MM.1S (cell line): ENCODE results near the gene ZPLD1.

Source experiments
- CTCF ChIP-seq: fragments of 300-600 bp; sonication (generic); IDR thresholded peaks from 2 replicates; pipeline ENCODE4 v1.5.1; 2016; ENCODE audit warnings: antibody characterized with exemption, low read length, mixed read lengths
- EZH2 ChIP-seq: fragments of 300-600 bp; sonication (generic); optimal IDR thresholded peaks from 2 replicates; pipeline ENCODE3; 2017; ENCODE audit warnings: low read depth, mild to moderate bottlenecking, antibody characterized with exemption, low read length, mixed read lengths

GRCh38 chr3:102460579-102460978, 25.8 kb downstream of the ZPLD1 start:
- TF ChIP-seq CTCF, result no peak
- no peak for TF ChIP-seq EZH2
